Neural crest cell (in vitro differentiated cells): ENCODE data around the gene SFXN1. TPM values are rescaled to one million over a fixed set of nuclear protein-coding genes. Genes with fewer than 3 reads are reported as not detected.
"Not testable (repeated sequence)": the region's sequence is repeated elsewhere in the genome, so short reads cannot be mapped to it uniquely, and the experiment has no call there.

Experiments
- DNase-seq: peaks from one replicate; pipeline ENCODE4 v3.0.0; 2021; ENCODE audit warnings: low read depth, mixed read lengths, low spot score
- H3K27ac Mint-ChIP-seq: one replicate; pipeline ENCODE4 v1.8.0; 2021; ENCODE audit warnings: mild to moderate bottlenecking, mixed read lengths; ENCODE audit not compliant: unreplicated experiment
- H3K27me3 Mint-ChIP-seq: 2 replicates; pipeline ENCODE4 v1.8.0; 2021; ENCODE audit warnings: low read depth, mild to moderate bottlenecking, mixed read lengths
- H3K36me3 Mint-ChIP-seq: 2 replicates; pipeline ENCODE4 v1.8.0; 2021; ENCODE audit warnings: low read depth, mild to moderate bottlenecking, mixed read lengths
- H3K4me1 Mint-ChIP-seq: 2 replicates; pipeline ENCODE4 v1.8.0; 2021; ENCODE audit warnings: mixed read lengths
- H3K4me3 Mint-ChIP-seq: one replicate; pipeline ENCODE4 v1.8.0; 2021; ENCODE audit warnings: mild to moderate bottlenecking, mixed read lengths
- H3K9me3 Mint-ChIP-seq: 2 replicates; pipeline ENCODE4 v1.8.0; 2021; ENCODE audit warnings: mixed read lengths
- CTCF ChIP-seq: fragments of 200-600 bp; sonication (generic); conservative IDR thresholded peaks from 2 replicates; pipeline ENCODE4 v1.5.0; 2021; ENCODE audit warnings: antibody characterized with exemption, mild to moderate bottlenecking
- total RNA-seq: library from RNA; stranded (reverse); gene quantifications from 2 replicates; pipeline ENCODE4 v1.2.1, GENCODE V29; 2021

The SFXN1 gene
- total RNA-seq, 1 donor from 2014 or later, result 103 TPM

DNA sequence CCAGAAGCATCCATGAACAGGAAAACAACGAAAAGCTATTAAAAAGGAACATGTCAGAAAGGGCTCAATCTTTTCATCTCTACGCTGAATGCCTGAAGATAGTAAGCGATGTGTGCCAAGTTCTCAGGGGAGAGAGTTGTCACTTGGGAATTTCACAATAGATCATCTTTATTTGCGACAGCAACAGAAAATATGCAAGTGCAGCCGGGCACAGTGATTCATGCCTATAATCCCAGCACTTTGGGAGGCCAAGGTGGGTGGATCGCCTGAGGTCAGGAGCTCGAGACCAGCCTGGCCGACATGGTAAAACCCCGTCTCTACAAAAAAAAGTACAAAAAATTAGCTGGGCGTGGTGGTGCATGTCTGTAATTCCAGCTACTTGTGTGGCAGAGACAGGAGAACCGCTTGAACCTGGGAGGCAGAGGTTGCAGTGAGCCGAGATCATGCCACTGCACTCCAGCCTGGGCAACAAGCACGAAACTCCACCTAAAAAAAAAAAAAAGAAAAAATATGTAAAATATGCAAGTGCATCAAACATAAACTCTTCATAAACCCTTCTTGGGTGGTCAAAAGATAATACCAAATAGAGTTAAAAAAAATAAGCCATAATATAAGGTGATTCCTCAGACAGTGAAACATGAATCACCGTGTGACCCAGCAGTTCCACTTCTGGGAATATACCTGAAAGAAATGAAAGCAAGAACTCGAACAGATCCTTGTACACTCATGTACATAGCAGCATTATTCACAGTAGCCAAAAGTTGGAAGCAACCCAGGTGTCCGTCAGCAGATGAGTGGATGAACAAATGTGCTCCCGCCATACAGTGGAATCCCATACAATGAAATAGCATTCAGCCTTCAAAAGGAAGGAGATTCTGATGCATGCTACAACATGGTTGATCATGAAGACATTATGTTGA, 16.2 kb downstream of the SFXN1 start:
- no peak overlapping the region for H3K4me3 Mint-ChIP-seq

GRCh38 chr5:175501759-175502158, 23.4 kb downstream of the SFXN1 start:
- peaks cover 11% of the 10 kb centered on the region for H3K4me1 Mint-ChIP-seq
- peaks cover 24% of the 10 kb centered on the region for H3K36me3 Mint-ChIP-seq
- no peak overlapping the region for H3K4me3 Mint-ChIP-seq
- no peaks in the 10 kb centered on the region for H3K9me3 Mint-ChIP-seq
- no peaks in the 10 kb centered on the region for H3K27me3 Mint-ChIP-seq
- DNase-seq, result no peak
- H3K27ac Mint-ChIP-seq, result peak overlapping the region; percentile 5
- no peak for TF ChIP-seq CTCF

More for the DNA sequence above, 16.2 kb downstream of the SFXN1 start:
- no peaks in the 10 kb centered on the region for H3K4me1 Mint-ChIP-seq
- peaks cover 29% of the 10 kb centered on the region for H3K36me3 Mint-ChIP-seq
- H3K27me3 Mint-ChIP-seq, result no peaks in the 10 kb centered on the region
- TF ChIP-seq CTCF, result no peak
- no peaks in the 10 kb centered on the region for H3K9me3 Mint-ChIP-seq
- DNase-seq, result no peak
- H3K27ac Mint-ChIP-seq, result no peak overlapping the region

DNA sequence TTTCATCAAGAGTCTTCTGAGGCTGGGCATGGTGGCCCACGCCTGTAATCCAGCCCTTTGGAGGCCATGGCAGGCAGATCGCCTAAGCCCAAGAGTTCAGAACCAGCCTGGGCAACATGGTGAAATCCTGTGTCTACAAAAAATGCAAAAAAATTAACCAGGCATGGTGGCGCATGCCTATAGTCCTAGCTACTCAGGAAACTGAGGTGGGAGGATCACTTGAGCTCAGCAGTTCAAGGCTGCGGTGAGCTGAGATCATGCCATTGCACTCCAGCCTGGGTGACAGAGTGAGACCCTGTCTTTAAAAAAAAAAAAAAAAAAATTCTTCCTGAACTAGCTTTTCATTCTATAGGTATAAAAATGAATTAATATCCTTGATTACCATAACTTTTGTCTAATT, 29.3 kb downstream of the SFXN1 start:
- not testable (repeated sequence) for H3K27ac Mint-ChIP-seq, H3K4me3 Mint-ChIP-seq, H3K9me3 Mint-ChIP-seq, DNase-seq, H3K27me3 Mint-ChIP-seq, H3K4me1 Mint-ChIP-seq
- H3K36me3 Mint-ChIP-seq, result peaks cover 13% of the 10 kb centered on the region

DNA sequence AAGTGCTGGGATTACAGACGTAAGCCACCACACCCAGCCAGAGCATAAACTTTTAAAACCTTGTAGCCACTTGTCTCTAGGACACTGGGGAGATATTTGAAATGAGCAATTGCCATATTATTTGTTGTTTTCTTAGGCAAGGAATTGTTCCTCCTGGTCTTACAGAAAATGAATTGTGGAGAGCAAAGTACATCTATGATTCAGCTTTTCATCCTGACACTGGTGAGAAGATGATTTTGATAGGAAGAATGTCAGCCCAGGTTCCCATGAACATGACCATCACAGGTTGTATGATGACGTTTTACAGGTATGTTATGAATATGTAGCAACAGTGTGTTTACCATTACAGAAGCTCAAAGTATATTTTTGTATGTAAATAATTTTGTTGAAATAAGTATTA, 30.5 kb downstream of the SFXN1 start:
- Mint-ChIP-seq H3K36me3 (peaks cover 19% of the 10 kb centered on the region), H3K27ac (no peak overlapping the region), H3K27me3 (no peaks in the 10 kb centered on the region), H3K4me3 (no peak overlapping the region), H3K9me3 (no peaks in the 10 kb centered on the region), H3K4me1 (no peaks in the 10 kb centered on the region)
- no peak for TF ChIP-seq CTCF
- DNase-seq, result no peak

- Mint-ChIP-seq H3K4me1 (no peaks in the 10 kb centered on the region), H3K4me3 (no peak overlapping the region), H3K27me3 (no peaks in the 10 kb centered on the region), H3K9me3 (peaks cover 7% of the 10 kb centered on the region), H3K36me3 (peaks cover 37% of the 10 kb centered on the region), H3K27ac (no peak overlapping the region)
- no peak for TF ChIP-seq CTCF
- no peak for DNase-seq
These were observed 34.9 kb downstream of the SFXN1 start for GRCh38 chr5:175513297-175513696.

DNA sequence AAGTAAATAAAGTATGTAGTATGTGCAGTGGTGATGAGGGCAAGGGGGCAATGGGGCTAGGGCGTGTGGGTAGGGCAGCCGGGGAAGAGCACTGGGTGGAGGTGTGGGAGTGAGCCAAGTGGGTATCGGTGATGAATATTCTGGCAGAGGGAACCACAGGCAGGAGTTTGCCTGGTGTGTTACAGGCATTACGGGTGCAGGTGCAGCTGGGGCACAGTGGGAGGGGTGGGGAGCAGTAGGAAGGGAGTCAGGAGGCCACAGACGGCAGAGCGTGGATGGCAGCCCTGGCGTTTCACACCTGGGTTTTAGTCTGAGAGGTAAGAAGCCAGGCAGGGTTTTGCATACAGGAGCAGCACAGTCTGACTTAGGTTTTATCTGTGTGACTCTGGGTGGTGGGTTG, 35.4 kb downstream of the SFXN1 start:
- DNase-seq, result no peak
- no peaks in the 10 kb centered on the region for H3K27me3 Mint-ChIP-seq
- no peak for TF ChIP-seq CTCF
- peaks cover 40% of the 10 kb centered on the region for H3K36me3 Mint-ChIP-seq
- H3K27ac Mint-ChIP-seq, result no peak overlapping the region
- H3K9me3 Mint-ChIP-seq, result peaks cover 9% of the 10 kb centered on the region
- no peak overlapping the region for H3K4me3 Mint-ChIP-seq
- no peaks in the 10 kb centered on the region for H3K4me1 Mint-ChIP-seq
